Dermis blood vessel endothelial cell (primary cell): ENCODE measurements around the gene C9orf43. TPM values are rescaled to one million over a fixed set of nuclear protein-coding genes. Genes with fewer than 3 reads are reported as not detected.

Experiments used
- DNase-seq: peaks from one replicate; pipeline ENCODE4 v3.0.0; 2010
- total RNA-seq: library from RNA; depleted of rRNA; stranded (reverse); fragments of >200 nt; gene quantifications from 2 replicates; pipeline ENCODE4 v1.2.3, GENCODE V29; 2014

Gene C9orf43
- total RNA-seq, 1 donor from 2014 or later: not detected

DNA sequence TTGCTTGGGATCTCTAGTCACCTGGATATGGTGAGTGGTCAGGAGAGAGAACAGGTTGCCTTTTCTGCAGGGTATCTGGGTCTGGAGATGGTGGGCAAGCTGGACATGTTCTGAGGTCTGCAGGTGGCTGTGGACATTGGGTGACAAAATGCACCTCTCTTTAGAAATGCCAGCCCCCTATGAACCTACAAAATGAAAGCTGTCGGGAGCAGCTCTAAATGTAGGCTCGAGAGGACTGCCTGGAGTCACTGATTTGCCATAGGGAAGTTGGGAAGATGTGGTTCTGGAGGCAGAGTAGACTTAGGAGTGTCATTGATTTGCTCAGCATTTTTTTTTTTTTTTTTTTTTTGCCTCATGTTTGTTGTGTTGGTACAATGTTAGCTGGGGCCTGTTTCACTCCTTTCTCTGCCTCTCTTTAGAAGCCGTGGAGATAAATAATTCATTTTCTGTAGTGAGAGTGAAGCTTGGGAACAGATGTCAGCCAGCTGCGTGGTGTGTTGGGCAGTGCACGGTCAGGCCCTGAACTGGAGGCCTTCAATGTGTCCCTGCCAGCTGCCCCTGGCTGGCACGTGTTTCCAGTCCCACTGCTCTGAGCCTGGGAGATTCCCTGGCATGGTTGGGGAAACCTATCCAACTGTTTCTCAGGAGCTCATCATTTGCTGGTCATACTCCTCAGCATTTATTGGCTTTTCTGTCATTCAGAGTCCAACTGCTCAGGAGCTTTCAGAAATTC lies 58.3 kb downstream of the C9orf43 start:
- DNase-seq: no peak

- DNase-seq: no peak
These were observed 60.6 kb downstream of the C9orf43 start for GRCh38 chr9:113471143-113471542.

- no peak for DNase-seq
These were observed 61.0 kb downstream of the C9orf43 start for GRCh38 chr9:113471566-113471965.

DNA sequence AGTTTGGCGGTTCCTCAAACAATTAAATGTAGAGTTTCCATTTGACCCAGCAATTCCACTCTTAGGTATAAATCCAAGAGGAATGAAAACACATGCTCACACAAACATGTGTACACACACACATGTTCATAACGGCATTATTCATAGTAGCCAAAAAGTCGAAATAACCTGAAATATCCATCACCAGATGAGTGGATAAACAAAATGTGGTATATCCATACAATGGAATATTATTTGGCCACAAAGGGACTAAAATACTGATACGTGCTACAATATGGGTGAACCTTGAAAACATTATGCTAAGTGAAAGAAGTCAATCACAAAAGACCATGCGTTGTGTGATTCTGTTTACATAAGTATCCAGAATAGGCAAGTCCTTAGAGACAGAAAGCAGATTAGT lies 61.7 kb downstream of the C9orf43 start:
- DNase-seq: no peak

DNA sequence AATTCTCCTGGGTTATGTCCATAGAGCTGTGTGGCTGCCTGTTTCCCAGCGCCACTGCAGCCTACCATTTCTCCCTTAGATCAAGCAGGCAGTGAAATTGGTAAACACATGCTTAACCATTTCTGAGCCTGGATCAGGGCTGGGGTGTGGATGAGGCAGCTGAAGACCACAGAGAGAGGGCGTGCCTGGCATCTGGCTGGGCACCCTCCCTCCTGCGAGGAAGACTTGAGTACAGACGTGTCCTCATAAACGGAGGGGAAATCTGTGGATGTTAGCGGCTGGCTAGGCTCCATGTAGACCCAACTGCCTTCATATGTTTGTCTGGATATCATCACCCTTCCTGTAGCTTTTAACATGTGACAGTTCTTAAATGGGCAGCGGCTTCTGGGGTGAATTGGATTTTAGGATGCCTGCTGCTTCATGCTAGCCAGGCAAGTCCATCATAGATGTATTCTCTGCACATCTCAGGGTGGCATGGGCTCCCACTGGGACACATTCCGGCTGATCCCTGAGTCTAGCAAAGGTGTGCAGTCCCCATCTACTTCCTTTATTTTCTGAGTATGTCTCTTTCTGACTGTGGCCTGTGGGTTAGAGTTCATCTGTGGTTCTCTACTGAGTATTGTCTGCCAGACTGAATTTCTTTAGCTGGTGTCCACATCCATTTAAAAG lies 63.9 kb downstream of the C9orf43 start:
- DNase-seq: no peak

GRCh38 chr9:113475031-113475430 lies 64.5 kb downstream of the C9orf43 start:
- no peak for DNase-seq

GRCh38 chr9:113475992-113476391 lies 65.4 kb downstream of the C9orf43 start:
- no peak for DNase-seq

GRCh38 chr9:113476511-113476916 lies 66.0 kb downstream of the C9orf43 start:
- no peak for DNase-seq

DNA sequence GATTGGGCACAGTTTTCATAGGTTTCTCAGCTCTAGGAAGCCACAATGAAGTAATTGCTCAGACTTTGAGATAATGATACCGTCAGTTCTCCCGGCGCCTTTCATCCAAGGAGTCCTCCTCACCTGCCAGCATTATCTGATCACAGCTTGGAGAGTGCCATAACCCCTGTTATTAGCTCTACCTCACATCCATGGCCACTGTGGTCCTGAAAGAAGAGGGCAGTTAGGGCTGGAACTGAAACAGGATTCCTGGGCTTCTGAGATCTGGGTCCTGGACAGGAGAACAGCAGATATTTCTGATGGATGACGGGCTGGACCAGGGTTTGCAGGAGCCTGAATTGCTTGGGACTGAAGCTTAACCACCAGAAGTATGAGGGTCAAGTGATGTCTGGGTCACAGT lies 66.5 kb downstream of the C9orf43 start:
- no peak for DNase-seq

DNA sequence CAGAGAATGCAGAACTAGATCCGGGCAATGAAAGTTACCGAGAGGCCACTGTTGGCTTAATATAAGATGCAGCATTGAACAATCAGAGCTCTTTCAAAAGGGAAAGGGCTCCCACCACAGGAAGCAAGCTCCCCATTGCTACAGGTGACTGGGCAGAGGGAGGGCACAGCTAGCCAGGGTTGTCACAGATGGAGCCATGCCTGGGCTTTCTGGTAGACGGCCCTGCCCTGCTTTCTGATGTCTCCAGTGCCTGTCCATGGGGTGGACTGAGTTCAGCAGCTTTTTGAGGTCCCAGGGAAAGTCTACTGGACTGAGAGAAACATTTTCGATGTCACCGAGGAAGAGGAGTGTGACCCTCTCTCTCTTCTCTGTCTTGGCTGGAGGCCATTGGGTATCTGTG lies 67.1 kb downstream of the C9orf43 start:
- no peak for DNase-seq

- no peak for DNase-seq
These were observed 68.7 kb downstream of the C9orf43 start for GRCh38 chr9:113479174-113479621.

Other genes with a start within 250 kb of the C9orf43 start
- gene FKBP15, start 189.5 kb upstream of the C9orf43 start, total RNA-seq: 18.7 and 25.3 TPM in 2 replicates
- 13.4 and 16.5 TPM in 2 replicates for gene SLC31A1, start 189.2 kb upstream of the C9orf43 start, total RNA-seq
- gene CDC26, start 135.2 kb upstream of the C9orf43 start, total RNA-seq: 52.1 and 67.9 TPM in 2 replicates
- 25.0 and 33.6 TPM in 2 replicates for gene PRPF4, start 135.1 kb upstream of the C9orf43 start, total RNA-seq
- gene RNF183, start 107.4 kb upstream of the C9orf43 start, total RNA-seq: not detected in 2 replicates
- gene WDR31, start 70.5 kb upstream of the C9orf43 start, total RNA-seq: 0.17 and 0.37 TPM in 2 replicates
- gene BSPRY, start 61.2 kb upstream of the C9orf43 start, total RNA-seq: not detected in 2 replicates
- gene HDHD3, start 33.8 kb upstream of the C9orf43 start, total RNA-seq: 5.6 and 8.3 TPM in 2 replicates
- gene ALAD, start 9.5 kb upstream of the C9orf43 start, total RNA-seq: 15.0 and 22.4 TPM in 2 replicates
- gene POLE3, start 72 bp upstream of the C9orf43 start, total RNA-seq: 57.2 and 61.5 TPM in 2 replicates
- gene RGS3, start 53.0 kb downstream of the C9orf43 start, total RNA-seq: 294 and 415 TPM in 2 replicates